ENCODE data around the gene MAP3K7CL. TPM values are rescaled to one million over a fixed set of nuclear protein-coding genes. Genes with fewer than 3 reads are reported as not detected.

Gene MAP3K7CL
- polyA plus RNA-seq, 1 experiment, result 11.0 TPM

DNA sequence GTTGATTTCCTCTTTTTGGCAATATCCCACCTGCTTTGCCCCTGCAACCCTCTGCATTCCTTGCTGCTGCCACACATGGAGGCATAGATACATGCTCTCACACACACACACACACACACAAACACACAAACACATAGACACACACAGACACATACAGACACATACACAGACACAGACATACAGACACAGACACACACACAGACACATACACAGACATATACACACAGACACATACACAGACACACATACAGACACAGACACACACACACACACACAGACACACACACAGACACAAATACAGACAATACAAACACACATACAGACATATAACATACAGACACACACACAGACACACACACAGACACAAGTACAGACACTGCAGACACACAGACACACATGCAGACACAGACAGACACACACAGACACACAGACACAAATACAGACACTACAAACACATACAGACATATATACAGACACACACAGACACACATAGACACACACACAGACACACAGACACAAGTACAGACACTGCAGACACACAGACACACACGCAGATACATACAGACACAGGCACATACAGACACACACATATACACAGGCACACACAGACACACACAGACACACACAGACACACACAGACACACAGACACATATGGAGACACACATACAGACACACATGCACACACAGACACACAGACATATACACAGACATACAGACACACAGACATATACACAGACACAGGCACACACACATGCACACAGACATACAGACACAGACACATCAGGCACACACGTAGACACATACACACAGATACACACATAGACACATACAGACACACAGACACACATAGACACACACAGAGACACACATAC lies 83.3 kb downstream of the MAP3K7CL start:
- POLR2A ChIA-PET, result no interaction called here
- H3K27ac ChIP-seq (ENCODE audit: low read depth, low read length), result no peak overlapping the region
- H3K9me3 ChIP-seq (ENCODE audit: control insufficient read depth, insufficient read depth, low read length), result peaks cover 5% of the 10 kb centered on the region
- DNase-seq (ENCODE audit: low read depth, low spot score), result no peak
- CTCF ChIA-PET, result no interaction called here
- TF ChIP-seq CTCF (IDR thresholded peaks at IDR 0.05; ENCODE audit: low read depth, low read length), result no peak
- no peak overlapping the region for H3K4me3 ChIP-seq (ENCODE audit: low read depth, low read length)
- no peaks in the 10 kb centered on the region for H3K27me3 ChIP-seq (ENCODE audit: control insufficient read depth, insufficient read depth, low read length)

GRCh38 chr21:29215709-29216108 lies 85.3 kb downstream of the MAP3K7CL start:
- no peak overlapping the region for H3K27ac ChIP-seq (ENCODE audit: low read depth, low read length)
- H3K27me3 ChIP-seq (ENCODE audit: control insufficient read depth, insufficient read depth, low read length), result no peaks in the 10 kb centered on the region
- DNase-seq (ENCODE audit: low read depth, low spot score), result no peak
- ChIA-PET CTCF (no interaction called here), POLR2A (interaction anchor here (0.8 kb wide), 1 partner anchor 60 kb away, joined by 3 read pairs; no protein-coding TSS in a partner anchor)
- TF ChIP-seq CTCF (IDR thresholded peaks at IDR 0.05; ENCODE audit: low read depth, low read length), result no peak
- peaks cover 5% of the 10 kb centered on the region for H3K9me3 ChIP-seq (ENCODE audit: control insufficient read depth, insufficient read depth, low read length)
- no peak overlapping the region for H3K4me3 ChIP-seq (ENCODE audit: low read depth, low read length)

DNA sequence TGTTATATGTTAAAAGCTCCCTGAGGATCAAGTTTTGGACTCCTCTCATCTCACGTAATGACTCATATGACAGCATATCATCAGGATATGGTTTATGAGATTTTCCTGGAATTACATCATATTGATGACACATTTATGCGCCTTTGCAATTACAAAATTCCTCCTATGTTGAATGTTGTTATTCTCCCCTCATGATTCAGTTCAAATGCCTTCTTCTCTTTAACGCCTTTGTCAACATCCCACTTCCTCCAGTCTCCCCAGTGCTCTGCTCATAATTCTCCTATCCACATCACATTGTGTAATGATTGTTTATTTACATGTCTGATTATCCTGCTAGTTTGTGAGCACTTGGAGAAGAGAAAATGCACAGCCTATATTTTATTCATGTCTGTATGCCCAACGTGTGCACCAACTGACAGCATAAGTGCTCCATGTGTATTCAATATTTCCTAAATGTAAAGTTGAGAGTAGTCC lies 87.4 kb downstream of the MAP3K7CL start:
- Histone ChIP-seq H3K4me3 (ENCODE audit: low read depth, low read length) (no peak overlapping the region), H3K27ac (ENCODE audit: low read depth, low read length) (peak overlapping the region; percentile 54), H3K9me3 (ENCODE audit: control insufficient read depth, insufficient read depth, low read length) (peaks cover 5% of the 10 kb centered on the region), H3K27me3 (ENCODE audit: control insufficient read depth, insufficient read depth, low read length) (no peaks in the 10 kb centered on the region)
- no peak for TF ChIP-seq CTCF (IDR thresholded peaks at IDR 0.05; ENCODE audit: low read depth, low read length)
- peak; percentile 87 for DNase-seq (ENCODE audit: low read depth, low spot score)
- POLR2A ChIA-PET, result interaction anchor here (0.6 to 1.1 kb wide), 6 partner anchors 10 to 129 kb away, joined by 3 to 7 read pairs (median 4); partner anchors contain the start of gene BACH1
- CTCF ChIA-PET, result no interaction called here

- TF ChIP-seq CTCF (IDR thresholded peaks at IDR 0.05; ENCODE audit: low read depth, low read length), result no peak
- no peaks in the 10 kb centered on the region for H3K27me3 ChIP-seq (ENCODE audit: control insufficient read depth, insufficient read depth, low read length)
- H3K27ac ChIP-seq (ENCODE audit: low read depth, low read length), result no peak overlapping the region
- no peak for DNase-seq (ENCODE audit: low read depth, low spot score)
- CTCF ChIA-PET, result no interaction called here
- no peak overlapping the region for H3K4me3 ChIP-seq (ENCODE audit: low read depth, low read length)
- POLR2A ChIA-PET, result no interaction called here
- peaks cover 5% of the 10 kb centered on the region for H3K9me3 ChIP-seq (ENCODE audit: control insufficient read depth, insufficient read depth, low read length)
These were observed 88.3 kb downstream of the MAP3K7CL start for GRCh38 chr21:29218749-29219148.

GRCh38 chr21:29219165-29219770 lies 88.8 kb downstream of the MAP3K7CL start:
- Histone ChIP-seq H3K27ac (ENCODE audit: low read depth, low read length) (no peak overlapping the region), H3K9me3 (ENCODE audit: control insufficient read depth, insufficient read depth, low read length) (peaks cover 5% of the 10 kb centered on the region), H3K4me3 (ENCODE audit: low read depth, low read length) (no peak overlapping the region), H3K27me3 (ENCODE audit: control insufficient read depth, insufficient read depth, low read length) (no peaks in the 10 kb centered on the region)
- DNase-seq (ENCODE audit: low read depth, low spot score), result no peak
- ChIA-PET POLR2A (no interaction called here), CTCF (no interaction called here)
- TF ChIP-seq CTCF (IDR thresholded peaks at IDR 0.05; ENCODE audit: low read depth, low read length), result no peak

All from AG04450 (cell line).